KMS-11 (cell line): ENCODE measurements around the gene TMEM130.

Source experiments
- H2AFZ ChIP-seq: fragments of 200-600 bp; sonication (generic); 2 replicates; pipeline ENCODE4 v1.6.1; 2016; ENCODE audit warnings: antibody characterized with exemption, mixed run types, low read depth
- H3K27ac ChIP-seq: fragments of 200-600 bp; sonication (generic); 2 replicates; pipeline ENCODE4 v1.6.1; 2016; ENCODE audit warnings: mild to moderate bottlenecking, mixed run types
- H3K27me3 ChIP-seq: fragments of 200-600 bp; sonication (generic); 2 replicates; pipeline ENCODE4 v1.6.1; 2017; ENCODE audit warnings: mild to moderate bottlenecking, low read depth, mixed run types, moderate library complexity; ENCODE audit not compliant: insufficient read depth
- H3K36me3 ChIP-seq: fragments of 200-600 bp; sonication (generic); 2 replicates; pipeline ENCODE4 v1.6.1; 2017; ENCODE audit warnings: mild to moderate bottlenecking, mixed run types; ENCODE audit not compliant: insufficient read depth
- H3K4me1 ChIP-seq: fragments of 200-600 bp; sonication (generic); 2 replicates; pipeline ENCODE4 v1.6.1; 2016; ENCODE audit warnings: mild to moderate bottlenecking, low read depth, mixed run types; ENCODE audit not compliant: poor library complexity, severe bottlenecking
- H3K4me2 ChIP-seq: fragments of 200-600 bp; sonication (generic); 2 replicates; pipeline ENCODE4 v1.7.0; 2016; ENCODE audit warnings: mild to moderate bottlenecking, mixed run types
- H3K4me3 ChIP-seq: fragments of 200-600 bp; sonication (generic); IDR thresholded peaks from 2 replicates; pipeline ENCODE4 v1.6.1; 2017; ENCODE audit warnings: low read depth, low read length, mixed read lengths; ENCODE audit not compliant: insufficient read depth
- H3K79me2 ChIP-seq: fragments of 200-600 bp; sonication (generic); 2 replicates; pipeline ENCODE4 v1.6.1; 2016; ENCODE audit warnings: low read depth, mixed run types; ENCODE audit not compliant: insufficient read depth
- H3K9ac ChIP-seq: fragments of 200-600 bp; sonication (generic); 2 replicates; pipeline ENCODE4 v1.6.1; 2016; ENCODE audit warnings: mild to moderate bottlenecking, mixed run types
- H4K20me1 ChIP-seq: fragments of 200-600 bp; sonication (generic); 2 replicates; pipeline ENCODE4 v1.6.1; 2016; ENCODE audit warnings: mild to moderate bottlenecking, mixed run types; ENCODE audit not compliant: insufficient read depth
- TF ChIP-seq, protein P1 (sequence below): fragments of 200-600 bp; sonication (generic); conservative IDR thresholded peaks from 2 replicates; pipeline ENCODE4 v1.6.1; 2017; ENCODE audit warnings: low read depth, mild to moderate bottlenecking, antibody characterized with exemption, low read length, moderate library complexity, mixed read lengths

TMEM130 gene

DNA sequence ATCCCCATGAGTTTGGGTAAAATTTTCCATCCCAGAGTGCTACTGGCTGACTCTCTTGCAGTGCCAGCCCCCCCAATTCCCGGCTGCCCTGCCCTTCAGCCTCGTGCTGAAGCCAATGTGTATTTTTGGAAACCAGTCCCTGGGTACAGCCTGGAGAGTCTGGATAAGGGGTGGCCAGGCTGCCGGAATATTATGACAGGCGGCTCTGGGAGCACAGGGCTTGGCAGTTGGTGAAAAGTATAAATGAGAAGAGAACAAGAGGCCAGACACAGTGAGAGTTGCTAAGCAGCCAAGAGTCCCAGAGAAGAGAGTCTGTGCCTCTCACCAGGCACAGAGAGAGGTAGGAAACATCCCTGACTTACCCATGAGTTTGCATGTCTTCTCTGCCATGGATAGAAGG is 53.6 kb downstream of the TMEM130 start:
- Histone ChIP-seq H3K79me2 (no peaks in the 10 kb centered on the region), H3K27ac (no peak overlapping the region), H4K20me1 (no peaks in the 10 kb centered on the region), H3K4me1 (no peaks in the 10 kb centered on the region), H3K9ac (no peak overlapping the region), H3K4me3 (no peak overlapping the region), H2AFZ (no peak overlapping the region), H3K27me3 (no peaks in the 10 kb centered on the region), H3K36me3 (no peaks in the 10 kb centered on the region), H3K4me2 (no peak overlapping the region)
- TF ChIP-seq, protein P1, sequence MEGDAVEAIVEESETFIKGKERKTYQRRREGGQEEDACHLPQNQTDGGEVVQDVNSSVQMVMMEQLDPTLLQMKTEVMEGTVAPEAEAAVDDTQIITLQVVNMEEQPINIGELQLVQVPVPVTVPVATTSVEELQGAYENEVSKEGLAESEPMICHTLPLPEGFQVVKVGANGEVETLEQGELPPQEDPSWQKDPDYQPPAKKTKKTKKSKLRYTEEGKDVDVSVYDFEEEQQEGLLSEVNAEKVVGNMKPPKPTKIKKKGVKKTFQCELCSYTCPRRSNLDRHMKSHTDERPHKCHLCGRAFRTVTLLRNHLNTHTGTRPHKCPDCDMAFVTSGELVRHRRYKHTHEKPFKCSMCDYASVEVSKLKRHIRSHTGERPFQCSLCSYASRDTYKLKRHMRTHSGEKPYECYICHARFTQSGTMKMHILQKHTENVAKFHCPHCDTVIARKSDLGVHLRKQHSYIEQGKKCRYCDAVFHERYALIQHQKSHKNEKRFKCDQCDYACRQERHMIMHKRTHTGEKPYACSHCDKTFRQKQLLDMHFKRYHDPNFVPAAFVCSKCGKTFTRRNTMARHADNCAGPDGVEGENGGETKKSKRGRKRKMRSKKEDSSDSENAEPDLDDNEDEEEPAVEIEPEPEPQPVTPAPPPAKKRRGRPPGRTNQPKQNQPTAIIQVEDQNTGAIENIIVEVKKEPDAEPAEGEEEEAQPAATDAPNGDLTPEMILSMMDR, result no peak

DNA sequence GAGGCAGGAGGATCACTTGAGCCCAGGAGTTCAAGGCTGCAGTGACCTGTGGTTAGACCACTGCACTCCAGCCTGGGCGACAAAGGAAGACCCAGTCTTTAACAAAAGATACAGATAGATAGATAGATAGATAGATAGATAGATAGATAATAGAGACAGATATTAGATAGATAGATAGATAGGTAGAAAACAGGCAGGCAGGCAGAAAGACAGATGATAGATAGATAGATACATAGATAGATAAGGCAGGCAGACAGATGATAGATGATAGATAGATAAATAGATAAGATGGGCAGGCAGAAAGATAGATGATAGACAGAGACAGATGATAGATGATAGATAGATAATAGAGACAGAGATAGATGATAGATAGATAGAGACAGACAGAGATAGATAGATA is 54.5 kb downstream of the TMEM130 start:
- H3K4me3 ChIP-seq, result no peak overlapping the region
- no peaks in the 10 kb centered on the region for H4K20me1 ChIP-seq
- no peaks in the 10 kb centered on the region for H3K4me1 ChIP-seq
- no peak overlapping the region for H3K4me2 ChIP-seq
- TF ChIP-seq, protein P1, result no peak
- H3K36me3 ChIP-seq, result no peaks in the 10 kb centered on the region
- H3K27me3 ChIP-seq, result no peaks in the 10 kb centered on the region
- H3K27ac ChIP-seq, result no peak overlapping the region
- H3K9ac ChIP-seq, result no peak overlapping the region
- H3K79me2 ChIP-seq, result no peaks in the 10 kb centered on the region
- H2AFZ ChIP-seq, result no peak overlapping the region

DNA sequence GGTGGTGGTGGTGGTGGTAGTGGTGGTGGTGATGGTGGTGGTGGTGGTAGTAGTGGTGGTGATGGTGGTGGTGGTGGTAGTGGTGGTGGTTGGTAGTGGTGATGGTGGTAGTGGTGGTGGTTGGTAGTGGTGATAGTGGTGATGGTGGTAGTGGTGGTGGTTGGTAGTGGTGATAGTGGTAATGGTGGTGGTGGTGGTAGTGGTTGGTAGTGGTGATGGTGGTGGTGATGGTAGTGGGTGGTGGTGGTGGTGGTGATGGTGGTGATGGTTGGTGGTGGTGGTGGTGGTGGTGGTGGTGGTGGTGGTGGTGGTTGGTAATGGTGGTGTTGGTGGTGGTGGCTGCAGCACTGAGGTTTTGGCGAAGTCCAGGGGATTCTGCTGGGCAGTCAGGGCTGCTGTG is 58.5 kb downstream of the TMEM130 start:
- Histone ChIP-seq H2AFZ (no peak overlapping the region), H3K4me3 (no peak overlapping the region), H3K27me3 (no peaks in the 10 kb centered on the region), H3K36me3 (no peaks in the 10 kb centered on the region), H3K27ac (no peak overlapping the region), H3K4me2 (no peak overlapping the region), H3K4me1 (no peaks in the 10 kb centered on the region), H4K20me1 (no peaks in the 10 kb centered on the region), H3K79me2 (no peaks in the 10 kb centered on the region), H3K9ac (no peak overlapping the region)
- TF ChIP-seq, protein P1, result no peak

DNA sequence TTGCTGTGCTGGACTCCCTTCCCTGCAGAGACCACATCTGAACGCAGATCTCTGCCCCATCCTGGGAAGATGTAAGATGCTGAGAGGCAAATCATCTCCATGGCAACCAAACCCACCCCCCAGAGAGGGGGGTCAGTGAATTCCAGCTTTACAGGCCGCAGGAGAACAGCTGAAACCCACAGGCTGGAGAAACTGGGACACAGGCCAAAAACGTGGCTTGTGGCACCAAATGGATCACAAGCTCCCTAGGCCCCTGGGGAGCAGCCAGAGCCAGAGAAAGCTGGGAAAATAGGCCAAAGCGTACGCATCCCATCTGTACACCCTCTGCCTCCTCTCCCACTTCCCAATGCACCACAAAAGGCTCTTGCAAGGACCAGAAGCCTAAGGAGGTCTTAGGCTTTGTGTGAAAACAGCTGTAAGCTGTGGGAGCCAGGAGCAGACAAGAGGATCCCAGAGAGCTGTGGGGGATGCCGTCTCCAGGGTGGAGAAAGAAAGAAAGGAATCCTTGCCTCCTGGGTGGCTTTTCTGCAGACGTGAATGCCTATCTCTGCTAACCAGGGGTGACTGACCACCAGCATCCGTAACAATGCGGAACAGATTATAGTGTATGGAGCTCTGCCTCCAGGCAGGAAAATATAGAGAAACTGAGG is 59.5 kb downstream of the TMEM130 start:
- Histone ChIP-seq H4K20me1 (no peaks in the 10 kb centered on the region), H3K27ac (no peak overlapping the region), H3K27me3 (no peaks in the 10 kb centered on the region), H2AFZ (no peak overlapping the region), H3K9ac (no peak overlapping the region), H3K4me2 (no peak overlapping the region), H3K4me3 (no peak overlapping the region), H3K79me2 (no peaks in the 10 kb centered on the region), H3K36me3 (no peaks in the 10 kb centered on the region), H3K4me1 (no peaks in the 10 kb centered on the region)
- TF ChIP-seq, protein P1, result no peak
